GM19438 (cell line): ENCODE data around the gene NIN.

Experiments
- ATAC-seq: cut with Tn5 transposase; IDR thresholded peaks from one replicate; pipeline ENCODE4 v1.9.1; 2021; ENCODE audit warnings: low read depth; ENCODE audit not compliant: unreplicated experiment

NIN gene

DNA sequence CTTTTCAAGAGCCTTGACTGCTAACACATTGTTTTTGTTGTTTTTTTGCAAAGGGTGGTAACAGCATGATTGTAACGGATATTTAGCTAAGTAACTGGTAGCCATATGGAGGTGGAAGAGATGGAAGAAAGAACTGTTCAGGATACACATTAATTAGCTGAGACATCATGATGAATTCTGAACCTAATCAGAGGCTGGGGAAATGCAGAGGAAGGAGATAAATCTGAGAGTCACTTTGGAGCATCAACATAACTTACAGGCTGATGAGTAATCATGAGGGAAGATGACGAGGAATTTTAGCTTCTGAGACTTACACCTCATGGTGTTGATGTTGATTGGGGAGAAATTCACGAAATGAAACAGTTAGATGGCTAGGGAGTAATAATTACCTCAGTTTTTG, 62.3 kb downstream of the NIN start:
- ATAC-seq, result no peak

GRCh38 chr14:50766338-50766886, 64.5 kb downstream of the NIN start:
- ATAC-seq, result no peak

DNA sequence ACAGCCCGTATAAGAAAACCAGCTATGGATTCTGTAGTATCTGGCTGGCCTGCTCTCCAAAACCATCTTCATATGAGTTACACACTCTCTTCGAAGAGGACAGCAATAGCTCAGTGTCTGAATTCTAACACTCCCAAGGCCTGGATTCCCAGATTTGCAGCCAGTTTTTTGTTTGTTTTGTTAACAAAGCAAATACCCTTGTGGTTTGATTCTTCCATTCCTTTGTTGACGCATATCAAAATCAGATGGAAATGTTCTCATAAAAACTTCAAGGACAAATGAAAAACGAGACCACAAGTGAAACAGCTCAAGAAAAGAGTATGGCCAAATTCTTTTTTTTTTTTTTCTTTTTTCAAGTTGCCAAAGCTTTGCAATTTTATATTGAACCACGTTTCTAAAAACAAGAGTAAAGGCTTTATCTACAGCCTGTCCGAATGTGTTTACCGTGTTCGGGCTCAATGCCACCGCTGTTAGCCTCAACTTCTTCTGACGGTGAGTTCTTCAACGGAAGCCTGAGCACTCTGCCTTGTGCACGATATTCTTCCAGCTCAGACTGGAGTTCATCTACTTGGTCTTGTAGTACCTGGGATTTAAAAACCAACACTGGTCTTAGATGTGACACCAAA, 67.5 kb downstream of the NIN start:
- no peak for ATAC-seq

DNA sequence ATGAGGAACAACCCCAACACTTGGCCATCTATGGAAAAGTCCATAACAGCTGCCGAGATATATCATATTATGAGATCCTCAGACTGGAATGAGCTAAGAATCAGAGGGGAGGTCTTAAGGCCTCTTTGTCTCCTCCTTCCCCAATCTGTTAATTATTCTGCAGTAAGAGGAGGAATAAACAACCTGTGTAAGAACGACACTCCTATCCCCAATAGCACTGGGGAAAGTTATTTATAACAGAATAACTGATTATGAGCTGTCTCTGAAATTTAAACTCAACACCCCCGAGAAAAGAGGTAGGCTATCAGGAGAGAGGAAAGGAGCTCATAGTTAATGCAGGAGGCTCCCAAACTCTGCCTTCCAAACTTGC, 68.0 kb downstream of the NIN start:
- ATAC-seq, result no peak

- no peak for ATAC-seq
Observed at GRCh38 chr14:50762001-50762930, 68.7 kb downstream of the NIN start.

- ATAC-seq, result no peak
Observed at GRCh38 chr14:50759800-50760543, 71.0 kb downstream of the NIN start.

GRCh38 chr14:50758945-50759344, 72.0 kb downstream of the NIN start:
- ATAC-seq, result no peak

- no peak for ATAC-seq
Observed at GRCh38 chr14:50758305-50758704, 72.7 kb downstream of the NIN start.

DNA sequence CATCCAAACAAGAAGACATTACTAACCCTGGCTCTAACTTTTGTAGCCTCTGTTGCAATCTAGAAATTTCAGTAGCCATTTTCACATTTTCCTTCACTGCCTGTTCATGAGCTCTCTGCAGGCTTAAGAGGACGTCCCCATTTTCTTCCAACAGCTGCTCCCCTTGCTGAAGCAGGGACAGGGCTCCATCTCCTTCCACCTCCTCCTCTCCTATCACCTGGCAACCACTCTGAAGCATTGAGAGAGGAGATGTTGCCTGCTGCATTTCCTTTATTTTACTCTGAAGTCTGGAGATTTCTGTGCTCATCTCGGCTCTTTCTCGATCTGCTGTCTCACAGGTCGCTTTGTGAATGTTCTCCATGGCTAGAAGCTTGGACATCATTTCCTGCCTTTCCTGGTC, 73.3 kb downstream of the NIN start:
- ATAC-seq, result no peak

- ATAC-seq, result no peak
Observed at GRCh38 chr14:50756300-50756699, 74.7 kb downstream of the NIN start.

- ATAC-seq, result no peak
Observed at GRCh38 chr14:50750323-50750722, 80.6 kb downstream of the NIN start.

GRCh38 chr14:50745401-50746058, 85.4 kb downstream of the NIN start:
- no peak for ATAC-seq

- no peak for ATAC-seq
Observed at GRCh38 chr14:50744231-50744630, 86.7 kb downstream of the NIN start.

GRCh38 chr14:50741567-50741966, 89.4 kb downstream of the NIN start:
- ATAC-seq, result no peak

DNA sequence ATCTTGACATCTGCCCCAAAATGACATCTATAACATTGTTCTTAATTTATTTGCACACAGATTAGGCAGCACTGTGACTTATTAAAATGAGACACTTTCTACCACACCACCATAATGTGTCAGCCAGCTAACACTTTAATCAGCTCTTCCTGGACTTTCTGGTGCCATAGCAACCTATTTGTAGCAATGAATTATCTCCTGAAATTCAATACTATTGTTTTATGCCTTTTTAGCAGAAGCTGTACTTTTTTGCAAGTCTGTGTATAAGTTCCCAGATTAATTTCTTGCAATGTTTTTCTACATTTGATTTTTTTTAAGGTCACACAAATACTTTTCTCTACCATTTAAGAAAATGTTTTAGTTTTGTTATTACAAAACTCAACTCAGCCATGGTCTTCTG, 90.1 kb downstream of the NIN start:
- ATAC-seq, result no peak

DNA sequence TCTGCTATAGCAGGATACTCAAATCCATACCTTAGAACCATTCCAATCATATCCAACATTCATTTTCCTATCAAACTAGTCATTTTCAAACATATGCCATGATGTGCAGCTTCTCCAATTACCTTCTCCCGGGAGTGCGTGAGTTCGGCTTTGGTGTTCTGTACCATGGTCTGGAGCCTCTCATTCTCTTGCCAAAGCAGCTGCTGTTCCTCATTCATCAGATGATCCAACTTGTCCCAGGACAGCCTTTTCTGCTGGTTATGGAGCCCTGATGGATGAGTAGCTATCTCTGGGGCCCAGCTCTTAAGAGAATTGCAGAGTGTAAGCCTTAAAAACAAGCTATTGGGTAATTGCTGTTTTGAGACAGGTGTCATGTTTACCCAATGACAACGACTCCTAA, 91.8 kb downstream of the NIN start:
- ATAC-seq, result no peak

DNA sequence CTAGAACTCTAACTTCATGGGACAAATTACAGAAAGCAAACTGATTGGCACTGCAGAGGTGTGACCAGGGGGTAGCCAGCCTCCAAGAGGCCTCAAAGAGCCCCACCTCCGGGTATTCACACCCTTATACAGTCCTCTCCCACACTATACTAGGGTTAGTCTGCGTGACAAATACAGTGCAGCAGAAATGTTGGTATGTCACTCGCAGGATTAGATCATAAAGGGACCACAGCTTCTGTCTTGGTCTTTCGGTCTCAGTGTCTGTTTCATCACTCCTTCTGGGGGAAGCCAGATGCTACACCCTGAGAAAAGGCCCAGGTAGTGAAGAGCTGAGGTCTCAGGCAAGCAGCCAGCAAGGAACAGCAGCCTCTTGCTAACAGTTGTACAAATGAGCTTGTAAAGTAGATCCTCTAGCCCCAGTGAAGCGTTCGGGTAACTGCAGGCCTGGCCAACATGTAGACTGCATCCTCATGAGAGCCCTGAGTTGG, 94.0 kb downstream of the NIN start:
- ATAC-seq, result no peak

GRCh38 chr14:50734950-50735695, 95.8 kb downstream of the NIN start:
- ATAC-seq, result no peak

DNA sequence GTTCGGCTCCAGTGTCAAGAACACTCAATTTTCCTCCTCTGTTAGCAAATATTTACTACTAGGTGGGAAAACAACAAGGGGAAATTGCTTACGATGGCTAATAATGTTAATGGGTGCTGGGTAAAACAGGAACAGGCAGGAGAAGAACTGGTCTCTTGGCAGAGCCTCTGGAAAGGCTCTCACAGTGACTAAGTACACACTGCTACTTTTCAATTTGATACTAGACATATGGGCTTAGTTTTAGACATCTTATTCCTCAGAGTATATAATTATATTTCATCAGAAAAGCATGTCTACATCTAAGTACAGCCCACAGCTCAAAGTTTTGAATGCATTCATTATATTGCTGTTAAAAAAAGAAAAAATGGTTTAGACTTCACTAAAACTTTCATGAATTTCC, 97.5 kb downstream of the NIN start:
- no peak for ATAC-seq

DNA sequence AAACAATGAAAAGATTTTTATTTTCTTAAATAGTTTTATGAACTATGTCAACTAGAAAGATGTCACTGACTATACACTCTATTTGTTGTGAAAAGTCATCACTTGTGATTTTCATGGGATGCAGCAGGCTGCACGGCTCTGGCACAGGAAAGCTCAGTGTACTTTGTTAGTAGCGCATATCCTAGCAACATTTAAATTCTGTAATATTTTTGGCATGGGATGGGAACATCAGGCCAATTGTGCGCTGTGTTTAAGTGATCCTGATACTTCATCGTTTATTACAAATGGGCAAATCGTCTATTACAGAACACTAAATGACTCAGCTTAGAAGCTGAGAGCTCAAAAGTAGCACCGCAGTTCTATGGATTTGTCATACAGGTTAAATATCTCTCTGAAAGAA, 102.1 kb downstream of the NIN start:
- no peak for ATAC-seq
